GM19035 (cell line): Measurements from ENCODE around the gene CCDC3.
"Not testable (repeated sequence)": the region's sequence is repeated elsewhere in the genome, so short reads cannot be mapped to it uniquely, and the experiment has no call there.

Experiments used
- ATAC-seq: cut with Tn5 transposase; IDR thresholded peaks from one replicate; pipeline ENCODE4 v1.9.1; 2021; ENCODE audit not compliant: unreplicated experiment

Gene CCDC3

GRCh38 chr10:12896251-12896650, 105.3 kb downstream of the CCDC3 start:
- ATAC-seq: no peak

- no peak for ATAC-seq
Observed at GRCh38 chr10:12892924-12893323, 108.6 kb downstream of the CCDC3 start.

GRCh38 chr10:12890958-12891357, 110.6 kb downstream of the CCDC3 start:
- no peak for ATAC-seq

GRCh38 chr10:12888470-12888869, 113.0 kb downstream of the CCDC3 start:
- ATAC-seq: no peak

GRCh38 chr10:12887780-12888179, 113.7 kb downstream of the CCDC3 start:
- no peak for ATAC-seq

GRCh38 chr10:12884851-12885250, 116.7 kb downstream of the CCDC3 start:
- ATAC-seq: no peak

GRCh38 chr10:12880423-12880822, 121.1 kb downstream of the CCDC3 start:
- no peak for ATAC-seq

- no peak for ATAC-seq
Observed at GRCh38 chr10:12877150-12877549, 124.4 kb downstream of the CCDC3 start.

- ATAC-seq: no peak
Observed at GRCh38 chr10:12876266-12876665, 125.2 kb downstream of the CCDC3 start.

GRCh38 chr10:12875100-12875499, 126.4 kb downstream of the CCDC3 start:
- ATAC-seq: no peak

- no peak for ATAC-seq
Observed at GRCh38 chr10:12874501-12874900, 127.0 kb downstream of the CCDC3 start.

GRCh38 chr10:12873172-12873571, 128.3 kb downstream of the CCDC3 start:
- ATAC-seq: no peak

GRCh38 chr10:12872577-12872976, 128.9 kb downstream of the CCDC3 start:
- no peak for ATAC-seq

GRCh38 chr10:12869427-12869826, 132.1 kb downstream of the CCDC3 start:
- ATAC-seq: no peak

- ATAC-seq: no peak
Observed at GRCh38 chr10:12868229-12868628, 133.3 kb downstream of the CCDC3 start.

GRCh38 chr10:12865515-12865914, 136.0 kb downstream of the CCDC3 start:
- not testable (repeated sequence) for ATAC-seq

GRCh38 chr10:12862459-12862858, 139.1 kb downstream of the CCDC3 start:
- no peak for ATAC-seq

- no peak for ATAC-seq
Observed at GRCh38 chr10:12854988-12855387, 146.5 kb downstream of the CCDC3 start.

GRCh38 chr10:12852687-12853086, 148.8 kb downstream of the CCDC3 start:
- no peak for ATAC-seq

GRCh38 chr10:12849319-12850181, 152.0 kb downstream of the CCDC3 start:
- no peak for ATAC-seq

- ATAC-seq: no peak
Observed at GRCh38 chr10:12848439-12849173, 152.9 kb downstream of the CCDC3 start.

GRCh38 chr10:12847361-12847975, 154.0 kb downstream of the CCDC3 start:
- no peak for ATAC-seq
